Mesenchymal stem cell (in vitro differentiated cells and primary cell): ENCODE results near the gene TAF10.

Experiments
- DNase-seq: peaks from one replicate; pipeline ENCODE4 v3.0.0-alpha.2; 2013
- H2AFZ ChIP-seq: one replicate; pipeline ENCODE4 v1.6.1; 2013; ENCODE audit warnings: low read depth, mild to moderate bottlenecking, control low read depth, inconsistent platforms, low read length, moderate library complexity
- H2AK5ac ChIP-seq: 2 replicates; pipeline ENCODE4 v1.6.1; 2013; ENCODE audit warnings: low read length, moderate library complexity, mild to moderate bottlenecking, inconsistent platforms; ENCODE audit not compliant: severe bottlenecking
- H2BK120ac ChIP-seq: one replicate; pipeline ENCODE4 v1.6.1; 2013; ENCODE audit warnings: low read depth, mild to moderate bottlenecking, inconsistent platforms, low read length, moderate library complexity
- H2BK12ac ChIP-seq, 2 experiments: one replicate each; pipeline ENCODE4 v1.6.1; 2013; ENCODE audit warnings: inconsistent platforms in 2 of 2, low read length in 2 of 2, mild to moderate bottlenecking in 2 of 2, moderate library complexity in 2 of 2, control low read depth in 1 of 2
- H2BK15ac ChIP-seq: one replicate; pipeline ENCODE4 v1.6.1; 2013; ENCODE audit warnings: mild to moderate bottlenecking, low read depth, inconsistent platforms; ENCODE audit not compliant: poor library complexity, severe bottlenecking
- H2BK5ac ChIP-seq: 2 replicates; pipeline ENCODE4 v1.6.1; 2013; ENCODE audit warnings: low read depth, mild to moderate bottlenecking, low read length, control low read depth, inconsistent platforms; ENCODE audit not compliant: poor library complexity, severe bottlenecking
- H3K14ac ChIP-seq, 2 experiments: one replicate each; pipeline ENCODE4 v1.6.1; 2013; ENCODE audit warnings: inconsistent platforms in 2 of 2, low read length in 2 of 2, control low read depth in 1 of 2, mild to moderate bottlenecking in 1 of 2, moderate library complexity in 1 of 2
- H3K18ac ChIP-seq, 2 experiments: one replicate each; pipeline ENCODE4 v1.6.1; 2013; ENCODE audit warnings: inconsistent platforms in 2 of 2, low read length in 2 of 2, control low read depth in 1 of 2, low read depth in 1 of 2, mild to moderate bottlenecking in 1 of 2
- H3K23ac ChIP-seq, 2 experiments: one replicate each; pipeline ENCODE4 v1.6.1; 2013; ENCODE audit warnings: inconsistent platforms in 2 of 2, low read length in 2 of 2, mild to moderate bottlenecking in 2 of 2, moderate library complexity in 2 of 2, control low read depth in 1 of 2
- H3K27ac ChIP-seq: 2 replicates; pipeline ENCODE4 v1.5.1; 2013; ENCODE audit warnings: mild to moderate bottlenecking, moderate library complexity, low read length, control low read depth, inconsistent platforms; ENCODE audit not compliant: poor library complexity, severe bottlenecking
- H3K27me3 ChIP-seq, 2 experiments: 2 replicates each; pipeline versions ENCODE4 v1.6.1 to v1.7.0; 2013; ENCODE audit warnings: low read length in 2 of 2, mild to moderate bottlenecking in 2 of 2, moderate library complexity in 2 of 2, control low read depth in 1 of 2, inconsistent platforms in 1 of 2; ENCODE audit not compliant: control insufficient read depth in 1 of 2, insufficient read depth in 1 of 2
- H3K36me3 ChIP-seq, 2 experiments: 2 replicates each; pipeline versions ENCODE4 v1.6.1 to v1.7.0; 2013; ENCODE audit warnings: low read length in 2 of 2, control low read depth in 1 of 2, inconsistent platforms in 1 of 2, low read depth in 1 of 2, mild to moderate bottlenecking in 1 of 2; ENCODE audit not compliant: insufficient read depth in 2 of 2, control insufficient read depth in 1 of 2
- H3K4ac ChIP-seq, 2 experiments: one replicate each; pipeline ENCODE4 v1.6.1; 2013; ENCODE audit warnings: inconsistent platforms in 2 of 2, low read length in 2 of 2, mild to moderate bottlenecking in 2 of 2, moderate library complexity in 2 of 2, control low read depth in 1 of 2, low read depth in 1 of 2
- H3K4me1 ChIP-seq: 2 replicates; pipeline ENCODE4 v1.6.1; 2013; ENCODE audit warnings: low read depth, low read length, control low read depth; ENCODE audit not compliant: control insufficient read depth, insufficient read depth
- H3K4me2 ChIP-seq: 2 replicates; pipeline ENCODE4 v1.6.1; 2013; ENCODE audit warnings: low read length, mild to moderate bottlenecking, inconsistent platforms; ENCODE audit not compliant: poor library complexity, severe bottlenecking
- H3K4me3 ChIP-seq, 2 experiments: 2 replicates each; pipeline versions ENCODE4 v1.5.1 to v1.7.0; 2013; ENCODE audit warnings: low read length in 2 of 2, mild to moderate bottlenecking in 2 of 2, control low read depth in 1 of 2, low read depth in 1 of 2; ENCODE audit not compliant: insufficient read depth in 1 of 2
- H3K79me1 ChIP-seq: replicated peaks from 2 replicates; pipeline ENCODE4 v1.6.1; 2013; ENCODE audit warnings: mild to moderate bottlenecking, control low read depth, low read length, inconsistent platforms; ENCODE audit not compliant: poor library complexity, severe bottlenecking
- H3K9ac ChIP-seq: 2 replicates; pipeline ENCODE4 v1.7.0; 2013; ENCODE audit warnings: mild to moderate bottlenecking, low read length, moderate library complexity
- H3K9me3 ChIP-seq: 2 replicates; pipeline ENCODE4 v1.7.0; 2013; ENCODE audit warnings: mild to moderate bottlenecking, low read length; ENCODE audit not compliant: control insufficient read depth
- H4K8ac ChIP-seq: one replicate; pipeline ENCODE4 v1.6.1; 2013; ENCODE audit warnings: inconsistent platforms, mild to moderate bottlenecking, low read length, moderate library complexity
- H4K91ac ChIP-seq: one replicate; pipeline ENCODE4 v1.6.1; 2013; ENCODE audit warnings: mild to moderate bottlenecking, low read length, inconsistent platforms
- WGBS: methylation state at CpG from one replicate; pipeline ENCODE4 v1.1.7; 2013; ENCODE audit warnings: mixed read lengths; 5-methylcytosine and 5-hydroxymethylcytosine counted together

The TAF10 gene

DNA sequence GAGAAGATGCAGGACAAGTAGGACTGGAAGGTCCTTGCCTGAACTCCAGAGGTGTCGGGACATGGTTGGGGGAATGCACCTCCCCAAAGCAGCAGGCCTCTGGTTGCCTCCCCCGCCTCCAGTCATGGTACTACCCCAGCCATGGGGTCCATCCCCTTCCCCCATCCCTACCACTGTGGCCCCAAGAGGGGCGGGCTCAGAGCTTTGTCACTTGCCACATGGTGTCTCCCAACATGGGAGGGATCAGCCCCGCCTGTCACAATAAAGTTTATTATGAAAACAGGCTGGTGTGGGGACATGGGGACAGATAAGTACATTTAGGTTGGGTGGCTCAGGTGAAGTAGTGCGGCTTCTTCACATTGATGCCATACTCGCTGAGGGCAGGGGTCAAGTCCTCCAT is 1.4 kb downstream of the TAF10 start:
- Histone ChIP-seq H3K9ac (peak overlapping the region; percentile 89), H3K14ac (no peak overlapping the region)

DNA sequence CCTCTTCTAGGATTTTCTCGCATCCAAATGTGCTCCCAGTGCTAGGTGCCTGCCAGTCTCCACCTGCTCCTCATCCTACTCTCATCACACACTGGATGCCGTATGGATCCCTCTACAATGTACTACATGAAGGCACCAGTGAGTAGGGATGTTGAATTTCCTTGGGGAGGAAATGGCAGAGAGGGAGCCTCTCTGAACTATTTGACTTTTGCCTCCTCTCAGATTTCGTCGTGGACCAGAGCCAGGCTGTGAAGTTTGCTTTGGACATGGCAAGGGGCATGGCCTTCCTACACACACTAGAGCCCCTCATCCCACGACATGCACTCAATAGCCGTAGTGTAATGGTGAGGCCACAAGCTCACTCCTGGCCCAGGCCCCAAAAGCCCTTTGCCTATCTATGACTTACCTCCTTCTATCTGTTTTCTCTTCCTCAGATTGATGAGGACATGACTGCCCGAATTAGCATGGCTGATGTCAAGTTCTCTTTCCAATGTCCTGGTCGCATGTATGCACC is 2.5 kb downstream of the TAF10 start:
- H3K4me1 ChIP-seq, result peaks cover 20% of the 10 kb centered on the region
- H3K4me2 ChIP-seq, result no peak overlapping the region
- peak overlapping the region; percentile 89 for H3K9ac ChIP-seq
- WGBS, result 95% methylated on average over 7 of the region's 8 CpGs
- no peak overlapping the region for H4K8ac ChIP-seq
- no peak overlapping the region for H2AFZ ChIP-seq
- H3K14ac ChIP-seq, result no peak overlapping the region
- no peak overlapping the region for H3K27ac ChIP-seq
- no peaks in the 10 kb centered on the region for H3K9me3 ChIP-seq
- no peak overlapping the region for H3K4me3 ChIP-seq
- no peak overlapping the region for H3K4ac ChIP-seq
- H3K36me3 ChIP-seq, result peaks cover 42 to 61% of the 10 kb centered on the region in 2 experiments
- no peak overlapping the region for H3K23ac ChIP-seq
- H2BK5ac ChIP-seq, result no peak overlapping the region
- no peak overlapping the region for H2BK15ac ChIP-seq
- no peak overlapping the region for H4K91ac ChIP-seq
- no peak overlapping the region for H2BK120ac ChIP-seq
- H3K27me3 ChIP-seq, result no peaks in the 10 kb centered on the region
- no peak overlapping the region for H2AK5ac ChIP-seq
- no peak overlapping the region for H3K18ac ChIP-seq
- DNase-seq, result no peak
- no peak overlapping the region for H2BK12ac ChIP-seq
- H3K79me1 ChIP-seq, result peaks cover 20% of the 10 kb centered on the region

More for the DNA sequence above, 1.4 kb downstream of the TAF10 start:
- peaks cover 23% of the 10 kb centered on the region for H3K79me1 ChIP-seq
- no peaks in the 10 kb centered on the region for H3K27me3 ChIP-seq
- no peak overlapping the region for H2BK12ac ChIP-seq
- H4K8ac ChIP-seq, result peak overlapping the region; percentile 22
- 92% methylated on average over 6 of the region's 6 CpGs for WGBS
- DNase-seq, result no peak
- peak overlapping the region in 1 of 2 experiments; percentile 80 for H3K4me3 ChIP-seq
- H4K91ac ChIP-seq, result no peak overlapping the region
- no peak overlapping the region for H3K23ac ChIP-seq
- H2AK5ac ChIP-seq, result peak overlapping the region; percentile 7
- H2BK120ac ChIP-seq, result no peak overlapping the region
- H3K27ac ChIP-seq, result peak overlapping the region; percentile 71
- no peak overlapping the region for H3K18ac ChIP-seq
- H3K9me3 ChIP-seq, result no peaks in the 10 kb centered on the region
- no peak overlapping the region for H2BK15ac ChIP-seq
- H3K4ac ChIP-seq, result peak overlapping the region in 1 of 2 experiments; percentile 4
- no peak overlapping the region for H2AFZ ChIP-seq
- H3K36me3 ChIP-seq, result peaks cover 52 to 69% of the 10 kb centered on the region in 2 experiments
- H3K4me2 ChIP-seq, result no peak overlapping the region
- H2BK5ac ChIP-seq, result no peak overlapping the region
- H3K4me1 ChIP-seq, result peaks cover 18% of the 10 kb centered on the region

DNA sequence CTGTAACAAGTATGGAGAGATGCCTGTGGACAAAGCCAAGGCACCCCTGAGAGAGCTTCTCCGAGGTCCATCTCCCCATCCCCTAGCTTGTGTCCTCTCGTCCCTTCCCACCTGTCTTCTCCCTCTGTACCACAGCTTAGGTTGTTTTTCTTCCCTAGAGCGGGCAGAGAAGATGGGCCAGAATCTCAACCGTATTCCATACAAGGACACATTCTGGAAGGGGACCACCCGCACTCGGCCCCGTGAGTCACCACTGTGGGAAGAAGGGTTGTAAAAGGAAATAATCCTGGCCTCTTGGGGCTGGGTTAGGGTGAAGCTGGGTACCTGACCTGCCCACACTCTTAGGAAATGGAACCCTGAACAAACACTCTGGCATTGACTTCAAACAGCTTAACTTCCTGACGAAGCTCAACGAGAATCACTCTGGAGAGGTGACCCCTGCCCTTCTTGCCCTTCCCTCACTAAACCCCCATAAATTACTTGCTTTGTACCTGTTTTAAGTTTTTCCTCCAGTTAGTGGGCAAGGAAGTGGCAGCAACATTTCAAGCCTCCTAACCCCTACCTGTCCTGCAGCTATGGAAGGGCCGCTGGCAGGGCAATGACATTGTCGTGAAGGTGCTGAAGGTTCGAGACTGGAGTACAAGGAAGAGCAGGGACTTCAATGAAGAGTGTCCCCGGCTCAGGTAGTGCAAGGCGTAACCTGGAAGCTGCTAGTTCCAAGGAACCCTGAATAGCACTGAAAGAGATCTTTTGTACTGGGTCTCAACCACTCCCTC is 3.1 kb downstream of the TAF10 start:
- Histone ChIP-seq H3K9me3 (no peaks in the 10 kb centered on the region), H2BK12ac (no peak overlapping the region), H3K79me1 (peaks cover 20% of the 10 kb centered on the region), H2BK15ac (no peak overlapping the region), H3K27me3 (no peaks in the 10 kb centered on the region), H3K4me3 (no peak overlapping the region), H2AFZ (no peak overlapping the region), H3K27ac (no peak overlapping the region), H3K14ac (no peak overlapping the region), H3K4ac (no peak overlapping the region), H2BK5ac (no peak overlapping the region), H3K4me1 (peaks cover 20% of the 10 kb centered on the region), H3K4me2 (no peak overlapping the region), H3K36me3 (peaks cover 37 to 55% of the 10 kb centered on the region in 2 experiments), H3K18ac (no peak overlapping the region), H4K8ac (no peak overlapping the region), H3K23ac (no peak overlapping the region), H2BK120ac (no peak overlapping the region), H2AK5ac (no peak overlapping the region), H3K9ac (peak overlapping the region; percentile 89), H4K91ac (no peak overlapping the region)
- 80% methylated on average over 14 of the region's 14 CpGs for WGBS
- DNase-seq, result peak; percentile 19

DNA sequence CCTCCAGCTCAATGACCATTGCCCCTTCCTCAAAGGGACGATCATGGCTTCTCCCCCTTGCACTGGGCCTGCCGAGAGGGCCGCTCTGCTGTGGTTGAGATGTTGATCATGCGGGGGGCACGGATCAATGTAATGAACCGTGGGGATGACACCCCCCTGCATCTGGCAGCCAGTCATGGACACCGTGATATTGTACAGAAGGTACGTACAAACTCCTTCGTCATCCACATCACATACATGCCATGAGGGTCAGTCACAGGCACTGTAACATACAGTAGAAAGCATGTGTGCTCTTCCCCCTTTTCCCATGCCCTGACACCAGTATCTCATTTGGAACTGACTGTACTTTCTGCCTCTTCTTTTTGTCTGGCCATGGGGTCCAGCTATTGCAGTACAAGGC is 4.0 kb downstream of the TAF10 start:
- H2AFZ ChIP-seq, result no peak overlapping the region
- H3K4me1 ChIP-seq, result peaks cover 20% of the 10 kb centered on the region
- DNase-seq, result no peak
- no peak overlapping the region for H4K91ac ChIP-seq
- H3K14ac ChIP-seq, result no peak overlapping the region
- H2BK5ac ChIP-seq, result no peak overlapping the region
- H3K79me1 ChIP-seq, result peaks cover 20% of the 10 kb centered on the region
- H2BK12ac ChIP-seq, result no peak overlapping the region
- H3K36me3 ChIP-seq, result peaks cover 37 to 46% of the 10 kb centered on the region in 2 experiments
- WGBS, result 90% methylated on average over 9 of the region's 9 CpGs
- no peak overlapping the region for H3K4me2 ChIP-seq
- no peak overlapping the region for H3K4me3 ChIP-seq
- H3K4ac ChIP-seq, result no peak overlapping the region
- H3K9me3 ChIP-seq, result no peaks in the 10 kb centered on the region
- no peaks in the 10 kb centered on the region for H3K27me3 ChIP-seq
- peak overlapping the region; percentile 33 for H2AK5ac ChIP-seq
- no peak overlapping the region for H4K8ac ChIP-seq
- no peak overlapping the region for H2BK120ac ChIP-seq
- H3K9ac ChIP-seq, result peak overlapping the region; percentile 89
- peak overlapping the region; percentile 4 for H2BK15ac ChIP-seq
- no peak overlapping the region for H3K23ac ChIP-seq
- peak overlapping the region in 1 of 2 experiments; percentile 31 for H3K18ac ChIP-seq
- peak overlapping the region; percentile 74 for H3K27ac ChIP-seq
